GM18511 (cell line): ENCODE results near the gene LRRC52.

Experiments
- ATAC-seq: cut with Tn5 transposase; IDR thresholded peaks from one replicate; pipeline ENCODE4 v1.9.1; 2021; ENCODE audit warnings: mild to moderate bottlenecking, moderate library complexity; ENCODE audit not compliant: unreplicated experiment

Gene LRRC52

DNA sequence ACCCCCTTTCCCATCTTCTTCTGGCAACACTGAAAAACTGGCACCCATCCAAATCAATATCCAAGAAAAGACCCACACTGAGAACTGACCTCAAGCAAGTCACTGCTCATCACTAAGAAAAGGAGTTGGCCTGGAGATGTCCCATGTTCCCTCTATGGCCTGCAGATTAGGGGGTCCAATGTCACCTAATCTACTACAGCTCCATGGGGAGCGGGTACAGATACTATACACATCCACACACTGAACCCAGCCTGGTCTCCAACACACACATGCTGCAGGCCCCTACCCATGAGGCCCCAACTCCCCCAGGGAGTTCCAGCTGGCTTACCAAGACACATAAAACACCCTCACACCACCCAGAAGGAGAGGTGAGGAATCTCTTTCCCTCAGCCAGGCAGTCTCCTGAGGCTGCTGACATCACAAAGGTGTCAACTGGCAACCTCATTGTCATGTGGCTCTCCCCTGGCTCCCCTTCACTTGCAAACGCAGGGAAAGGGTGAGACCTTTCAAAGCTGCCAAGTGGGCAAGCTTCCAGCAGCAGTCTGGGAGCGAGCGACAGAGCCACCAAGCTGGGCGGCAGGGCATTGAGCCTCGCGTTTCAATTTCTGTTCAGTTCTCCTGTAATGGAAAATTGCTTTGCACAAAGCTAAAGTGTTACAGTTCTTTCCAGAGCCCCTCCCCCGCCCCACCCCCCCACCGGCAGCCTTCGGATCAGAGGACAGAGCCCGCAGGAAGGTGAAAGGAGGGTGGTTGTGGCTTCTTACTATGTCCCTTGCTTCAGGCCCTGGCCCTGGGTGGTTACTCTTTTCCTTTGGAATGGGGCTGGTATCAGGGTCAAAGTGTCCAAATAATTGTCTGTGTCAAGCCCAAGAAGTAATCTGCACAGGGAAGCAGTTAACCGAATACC, at the start of gene LRRC52:
LRRC52 (plus strand) TSS at position 469 of the 907 bp plus-strand sequence; CDS start at position 766, 297 bp downstream.
- no peak for ATAC-seq

- no peak for ATAC-seq
These were observed 48.6 kb upstream of the LRRC52 start for GRCh38 chr1:165494949-165495857.

DNA sequence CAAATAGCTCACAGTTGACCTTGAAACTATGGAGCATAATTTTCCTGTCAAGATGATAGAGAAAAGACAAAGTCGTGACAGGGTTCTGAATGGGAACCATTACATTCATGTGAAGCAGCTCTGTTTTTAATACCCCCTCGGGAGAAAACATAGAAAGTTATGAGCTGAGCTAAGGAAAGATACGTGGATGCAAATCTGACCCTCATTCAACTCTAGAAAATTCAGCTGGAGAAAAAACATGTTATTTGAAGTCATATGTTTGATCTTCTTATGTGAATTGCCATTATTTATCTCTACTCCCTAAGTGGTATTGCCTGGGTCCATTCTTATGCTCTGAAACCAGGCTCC, 48.0 kb upstream of the LRRC52 start:
- no peak for ATAC-seq

GRCh38 chr1:165496501-165496900, 47.3 kb upstream of the LRRC52 start:
- ATAC-seq: no peak

GRCh38 chr1:165497069-165498013, 46.5 kb upstream of the LRRC52 start:
- no peak for ATAC-seq

DNA sequence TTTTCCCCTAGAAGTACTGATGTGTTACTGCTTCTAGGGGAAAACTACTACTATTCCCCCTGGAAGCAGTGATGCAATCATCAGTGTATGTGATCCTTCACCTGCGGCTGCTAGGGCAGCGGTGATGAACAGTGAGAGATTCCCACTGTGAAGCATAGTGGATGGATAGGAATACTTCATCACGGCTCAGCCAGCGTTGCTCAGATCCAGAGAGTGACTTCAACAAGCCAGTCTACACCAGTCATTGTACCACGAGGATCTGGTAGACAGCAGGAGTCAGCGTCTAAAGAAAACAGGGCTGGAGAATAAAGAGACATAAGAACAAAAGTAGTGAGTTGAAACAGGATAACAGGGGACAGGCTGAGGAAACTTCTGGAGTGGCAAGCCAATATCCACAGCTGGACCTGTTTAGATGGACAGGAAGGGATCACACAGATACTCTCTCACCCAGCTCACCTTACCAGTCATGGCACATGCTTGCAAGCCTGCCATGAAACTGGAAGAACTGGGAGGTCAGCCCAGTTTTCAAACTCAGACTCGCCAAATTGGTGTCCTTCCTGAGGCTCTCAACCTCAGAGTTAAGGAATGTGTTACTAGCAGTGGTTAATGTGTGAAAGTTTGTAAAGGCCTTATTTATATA, 42.4 kb upstream of the LRRC52 start:
- ATAC-seq: no peak

DNA sequence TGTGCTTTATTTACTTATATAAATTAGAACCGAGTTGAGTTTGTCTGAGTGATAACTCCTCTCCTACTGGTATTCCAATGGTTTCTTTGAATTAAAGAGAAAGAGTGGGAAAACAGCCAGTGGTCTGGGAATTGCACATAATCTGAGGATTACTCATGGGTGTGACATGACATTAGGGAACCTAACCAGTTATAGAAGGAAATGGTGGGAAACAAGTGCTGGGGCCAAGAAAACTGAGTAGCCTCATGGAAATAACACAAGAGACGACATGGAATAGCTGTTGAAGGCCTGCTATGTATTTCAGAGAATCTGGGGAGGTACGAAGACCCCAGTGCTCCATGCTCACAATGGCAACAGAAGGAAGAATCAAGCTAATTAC, 41.8 kb upstream of the LRRC52 start:
- no peak for ATAC-seq

- ATAC-seq: no peak
These were observed 36.2 kb upstream of the LRRC52 start for GRCh38 chr1:165507570-165507969.

GRCh38 chr1:165508291-165508690, 35.5 kb upstream of the LRRC52 start:
- ATAC-seq: no peak

DNA sequence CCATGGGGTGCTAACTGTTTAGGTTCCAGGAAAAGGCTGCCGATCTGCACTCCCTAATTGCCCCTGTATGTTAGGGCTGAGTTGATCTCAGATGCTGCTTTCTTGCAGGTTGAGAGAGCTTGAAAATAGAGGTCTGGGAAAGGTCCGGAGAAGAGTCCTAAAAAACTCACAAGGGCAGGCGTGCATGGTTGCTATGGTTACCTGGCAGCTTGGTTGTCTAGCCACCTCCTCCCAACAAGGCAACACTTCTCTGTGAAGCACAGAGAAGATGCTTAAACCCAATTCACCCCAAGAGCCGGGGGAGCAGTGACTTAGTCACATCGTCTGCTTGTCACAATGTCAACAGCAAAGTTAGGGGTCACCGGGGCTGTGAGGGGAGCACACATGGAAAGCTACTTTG, 31.0 kb upstream of the LRRC52 start:
- no peak for ATAC-seq

GRCh38 chr1:165516469-165516868, 27.3 kb upstream of the LRRC52 start:
- ATAC-seq: no peak

- ATAC-seq: no peak
These were observed 23.2 kb upstream of the LRRC52 start for GRCh38 chr1:165520646-165521045.

DNA sequence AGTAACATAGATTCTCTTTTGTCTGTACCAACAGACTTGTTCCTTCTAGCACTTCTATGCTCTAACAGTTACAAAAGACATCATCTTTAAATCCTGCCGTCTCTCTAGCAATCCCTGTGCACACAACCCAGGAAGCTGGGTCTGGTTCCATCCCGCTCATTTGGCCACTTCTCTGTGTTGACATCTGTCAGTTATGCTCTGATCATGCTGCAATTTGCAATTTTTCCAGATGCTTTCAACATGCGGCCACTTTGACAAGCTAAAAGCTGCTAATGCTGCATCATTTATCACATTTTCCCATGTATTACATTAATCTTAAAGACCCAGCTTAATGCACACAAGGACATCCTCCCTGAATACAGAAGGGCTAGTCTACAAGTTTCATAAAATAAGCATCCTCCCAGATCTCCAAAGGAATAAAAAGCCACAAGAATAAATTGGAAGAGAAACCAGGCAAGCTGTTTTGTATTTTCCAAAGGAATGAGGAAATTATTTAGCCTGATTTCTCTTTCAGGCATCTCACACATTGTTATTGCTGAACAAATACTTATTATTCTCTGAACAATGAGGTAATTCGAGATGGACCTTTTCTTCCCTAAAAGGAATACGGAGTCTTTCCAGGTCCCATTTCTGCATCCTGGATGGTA, 19.0 kb upstream of the LRRC52 start:
- no peak for ATAC-seq

- no peak for ATAC-seq
These were observed 18.1 kb upstream of the LRRC52 start for GRCh38 chr1:165525708-165526107.

DNA sequence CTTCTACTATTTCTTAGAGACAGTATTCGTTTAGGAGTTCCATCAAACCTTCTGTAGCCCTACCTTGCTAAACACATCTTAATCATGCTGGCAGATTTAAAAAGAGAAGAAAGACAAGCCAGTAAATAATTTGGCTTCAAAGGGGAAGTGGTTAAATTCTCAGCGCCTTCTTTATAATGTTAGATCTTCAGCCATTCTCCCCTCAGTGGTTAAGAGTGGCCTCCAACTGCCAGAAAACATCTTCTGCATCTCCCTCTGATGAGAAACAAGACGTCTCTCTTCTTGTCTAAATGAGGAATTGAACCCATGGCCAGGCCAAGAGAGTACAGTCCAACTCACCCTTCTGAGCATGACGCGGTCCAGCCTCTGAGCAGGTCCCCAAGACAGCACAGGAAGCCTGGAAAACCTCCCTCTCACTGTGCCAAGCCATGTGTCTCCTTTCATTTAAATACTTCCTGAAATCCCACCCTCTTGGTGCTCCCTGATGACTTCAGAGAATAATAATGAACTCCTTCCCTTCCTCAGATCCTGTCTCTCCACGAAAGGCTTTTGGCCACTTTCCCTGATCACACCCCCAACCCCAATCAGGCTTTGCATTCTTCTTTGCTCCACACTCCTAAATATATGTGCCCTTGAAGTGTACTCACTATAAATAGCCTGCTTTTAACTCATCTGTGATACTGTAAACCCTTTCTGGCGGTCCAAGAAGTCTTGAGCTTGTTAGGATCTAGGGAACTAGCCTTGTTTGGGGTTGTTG, 16.4 kb upstream of the LRRC52 start:
- no peak for ATAC-seq

DNA sequence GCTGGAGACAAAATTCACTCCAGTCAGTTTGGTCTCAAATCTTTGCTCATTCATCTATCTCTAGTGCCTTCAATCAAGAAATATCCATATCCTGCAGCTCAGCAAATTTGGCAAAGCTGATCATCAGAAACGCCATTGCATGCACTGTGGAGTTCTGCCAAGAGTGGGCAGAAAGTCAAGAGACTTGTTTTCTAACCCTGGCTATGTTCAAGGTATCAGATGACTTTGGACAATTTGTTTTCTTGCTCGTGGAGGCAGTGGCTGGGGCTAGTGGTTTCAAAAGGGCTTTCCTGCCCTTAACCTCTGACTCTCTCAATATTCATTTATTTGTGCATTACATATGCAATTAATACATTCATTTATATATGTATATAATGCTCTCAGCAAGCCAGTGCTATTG, 12.8 kb upstream of the LRRC52 start:
- no peak for ATAC-seq

DNA sequence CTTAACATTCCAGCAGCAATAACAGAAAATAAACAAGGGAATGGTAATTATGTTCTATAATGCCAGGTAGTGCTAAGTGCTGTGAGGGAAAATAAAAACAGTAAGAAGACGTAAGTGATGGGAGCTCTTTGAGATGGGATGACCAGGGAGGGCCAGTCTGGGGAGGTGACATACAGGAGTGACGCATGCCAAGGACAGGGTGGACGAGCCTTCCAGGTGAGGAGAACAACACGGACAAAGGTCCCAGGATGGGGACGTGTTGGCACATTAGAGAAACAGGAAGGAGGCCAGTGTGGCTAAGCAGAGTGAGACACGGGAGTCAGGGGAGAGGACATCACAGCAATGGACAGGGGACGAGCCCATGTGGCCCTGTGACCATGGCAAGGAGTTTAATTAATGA, 11.7 kb upstream of the LRRC52 start:
- ATAC-seq: no peak

GRCh38 chr1:165533254-165533653, 10.5 kb upstream of the LRRC52 start:
- ATAC-seq: no peak

DNA sequence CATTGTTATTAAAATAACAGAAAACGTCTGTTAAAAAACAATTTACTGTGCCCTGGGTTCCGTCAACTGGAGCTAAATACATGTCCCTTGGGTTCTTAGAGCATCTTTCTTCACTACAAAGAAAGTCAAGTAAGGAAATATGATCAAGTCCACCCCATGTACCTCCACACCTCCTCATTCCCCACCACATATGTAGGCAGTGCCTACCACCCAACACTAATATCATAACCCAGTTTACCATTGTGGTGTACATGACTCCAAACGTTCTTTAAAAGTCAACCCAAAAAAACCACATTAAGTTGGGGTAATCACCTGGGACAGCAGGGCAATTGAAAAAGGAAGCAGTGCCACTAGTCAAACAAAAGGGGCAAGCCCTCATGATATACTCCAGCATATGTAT, 7.8 kb upstream of the LRRC52 start:
- no peak for ATAC-seq
